Transverse colon (tissue), 4 donors: ENCODE measurements around the gene JMJD1C. TPM values are rescaled to one million over a fixed set of nuclear protein-coding genes. Genes with fewer than 3 reads are reported as not detected.

Source experiments
- DNase-seq: peaks from one replicate; pipeline ENCODE4 v3.0.0-alpha.2; 2019
- H3K27ac ChIP-seq, 4 donors: fragments of 200-600 bp; sonication (generic); 2 replicates each; pipeline ENCODE4 v1.5.1; 2016 to 2018; ENCODE audit warnings: inconsistent platforms in 4 of 4
- H3K27me3 ChIP-seq: fragments of 200-600 bp; sonication (generic); 2 replicates; pipeline ENCODE4 v1.5.1; 2017; ENCODE audit warnings: inconsistent platforms
- H3K36me3 ChIP-seq, 4 donors: fragments of 200-600 bp; sonication (generic); 2 replicates each; pipeline ENCODE4 v1.5.1; 2017 to 2019; ENCODE audit warnings: inconsistent platforms in 4 of 4
- H3K4me1 ChIP-seq, 4 donors: fragments of 200-600 bp; sonication (generic); 2 replicates each; pipeline ENCODE4 v1.5.1; 2017 to 2020; ENCODE audit warnings: inconsistent platforms in 4 of 4
- H3K4me3 ChIP-seq, 4 donors: fragments of 200-600 bp; sonication (generic); 1 replicate in 1 of 4; 2 replicates in 3 of 4; pipeline versions ENCODE4 v1.5.1 to v1.6.1; 2017 to 2019; ENCODE audit warnings: inconsistent platforms in 4 of 4
- H3K9me3 ChIP-seq, 2 donors: fragments of 200-600 bp; sonication (generic); 2 replicates each; pipeline ENCODE4 v1.5.1; 2017 to 2019; ENCODE audit warnings: inconsistent platforms in 2 of 2
- CTCF ChIP-seq, 5 experiments: fragments of 200-600 bp in 3 of 5; fragments of 450-650 bp in 2 of 5; sonication (generic) in 3 of 5; IDR thresholded peaks; 1 replicate in 2 of 5; 2 replicates in 3 of 5; pipeline ENCODE4 v1.5.1; 2016 to 2017; ENCODE audit warnings: antibody characterized with exemption in 5 of 5, inconsistent platforms in 3 of 5, mild to moderate bottlenecking in 2 of 5, moderate library complexity in 1 of 5
- EP300 ChIP-seq: sonication (generic); formaldehyde crosslinking; IDR thresholded peaks from one replicate; pipeline ENCODE4 v1.6.1; 2017; ENCODE audit warnings: antibody characterized with exemption, low read depth
- POLR2A ChIP-seq: fragments of 450-650 bp; IDR thresholded peaks from one replicate; pipeline ENCODE4 v1.6.1; 2016; ENCODE audit warnings: antibody characterized with exemption, mild to moderate bottlenecking, moderate library complexity
- POLR2AphosphoS5 ChIP-seq, 3 donors: sonication (generic); formaldehyde crosslinking; IDR thresholded peaks; one replicate each; pipeline ENCODE4 v1.6.1; 2016; ENCODE audit warnings: antibody characterized with exemption in 3 of 3
- WGBS, 2 donors: methylation state at CpG; one replicate each; pipeline ENCODE4 v1.1.5; 2018; ENCODE audit warnings: low coverage in 1 of 2; 5-methylcytosine and 5-hydroxymethylcytosine counted together
- in situ Hi-C, 4 donors: fragments of 200-750 bp; cut with MboI; loops; one replicate each; pipeline versions ENCODE4 v1.15.0 to v1.15.1; 2017; ENCODE audit warnings: low sequenced_read_pairs in 3 of 4, low pct_ligation_motif_present in 1 of 4, low pct_unique_long_range_greater_than_20kb in 1 of 4
- intact Hi-C: fragments of 100-400 bp; cut with DNase I; formaldehyde crosslinking; loops from one replicate; pipeline ENCODE4 v1.15.1; 2023; ENCODE audit warnings: low total_unique reads
- total RNA-seq, 4 donors: library from RNA; depleted of rRNA; stranded (reverse); fragments of >200 nt; gene quantifications; one replicate each; pipeline ENCODE4 v1.1.0, GENCODE V29; 2016

The JMJD1C gene
- total RNA-seq, 4 donors from 2014 or later: 56.7 to 128 (median 78.9) TPM

GRCh38 chr10:63376560-63377304, 89.0 kb downstream of the JMJD1C start:
- in situ Hi-C loops: no loop called here
- Histone ChIP-seq H3K4me1 (peaks cover 0 to 7% (median 0%) of the 10 kb centered on the region in 4 donors), H3K36me3 (no peaks in the 10 kb centered on the region), H3K9me3 (no peaks in the 10 kb centered on the region), H3K27me3 (no peaks in the 10 kb centered on the region), H3K4me3 (no peak overlapping the region), H3K27ac (no peak overlapping the region)
- no peak for DNase-seq
- intact Hi-C loops: no loop called here
- 80 to 83% methylated on average over 4 of the region's 4 CpGs for WGBS, 2 donors
- no peak for TF ChIP-seq POLR2A
- peak in 1 of 3 donors; percentile 9 for TF ChIP-seq POLR2AphosphoS5 (IDR thresholded peaks at IDR 0.05)

GRCh38 chr10:63375859-63376258, 89.9 kb downstream of the JMJD1C start:
- TF ChIP-seq POLR2AphosphoS5 (IDR thresholded peaks at IDR 0.05) (no peak), POLR2A (no peak), EP300 (no peak), CTCF (IDR thresholded peaks at IDR 0.05) (no peak)

DNA sequence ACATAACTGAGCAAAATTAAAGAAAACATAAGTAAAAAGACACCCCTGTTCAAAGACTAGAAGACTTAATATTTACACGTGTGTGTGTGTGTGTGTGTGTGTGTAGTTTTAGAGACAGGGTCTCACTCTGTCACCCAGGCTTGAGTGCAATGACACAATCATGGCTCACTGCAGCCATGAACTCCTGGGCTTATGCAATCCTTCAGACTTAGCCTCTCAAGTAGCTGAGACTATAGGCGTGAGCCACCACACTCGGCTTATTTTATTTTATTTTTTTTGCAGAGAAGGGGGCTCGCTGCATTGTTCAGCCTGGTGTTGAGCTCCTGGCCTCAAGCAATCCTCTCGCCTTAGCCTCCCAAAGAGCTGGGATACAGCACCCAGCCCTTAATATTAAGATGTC, 90.3 kb downstream of the JMJD1C start:
- H3K9me3 ChIP-seq: no peaks in the 10 kb centered on the region
- no peak overlapping the region for H3K4me3 ChIP-seq
- no peaks in the 10 kb centered on the region for H3K27me3 ChIP-seq
- H3K36me3 ChIP-seq: no peaks in the 10 kb centered on the region
- DNase-seq: no peak
- H3K4me1 ChIP-seq: peaks cover 0 to 7% (median 0%) of the 10 kb centered on the region in 4 donors
- H3K27ac ChIP-seq: no peak overlapping the region
- intact Hi-C loops: no loop called here
- 87 to 96% methylated on average over 4 to 5 of the region's 5 CpGs for WGBS, 2 donors
- in situ Hi-C loops: no loop called here
- TF ChIP-seq CTCF (IDR thresholded peaks at IDR 0.05) (no peak), POLR2A (no peak), POLR2AphosphoS5 (IDR thresholded peaks at IDR 0.05) (no peak), EP300 (no peak)

More at GRCh38 chr10:63375859-63376258, 89.9 kb downstream of the JMJD1C start:
- H3K27ac ChIP-seq: no peak overlapping the region
- H3K4me3 ChIP-seq: no peak overlapping the region
- peaks cover 0 to 7% (median 0%) of the 10 kb centered on the region in 4 donors for H3K4me1 ChIP-seq
- in situ Hi-C loops: no loop called here
- H3K9me3 ChIP-seq: no peaks in the 10 kb centered on the region
- H3K36me3 ChIP-seq: no peaks in the 10 kb centered on the region
- intact Hi-C loops: no loop called here
- no peaks in the 10 kb centered on the region for H3K27me3 ChIP-seq
- 95 to 100% methylated on average over 2 of the region's 2 CpGs for whole genome bisulfite sequencing, 2 donors
- no peak for DNase-seq

GRCh38 chr10:63374991-63375390, 90.8 kb downstream of the JMJD1C start:
- TF ChIP-seq EP300 (no peak), POLR2AphosphoS5 (IDR thresholded peaks at IDR 0.05) (no peak), POLR2A (no peak), CTCF (IDR thresholded peaks at IDR 0.05) (no peak)
- Histone ChIP-seq H3K9me3 (no peaks in the 10 kb centered on the region), H3K27me3 (no peaks in the 10 kb centered on the region), H3K4me1 (peaks cover 0 to 7% (median 0%) of the 10 kb centered on the region in 4 donors), H3K27ac (no peak overlapping the region), H3K4me3 (no peak overlapping the region), H3K36me3 (no peaks in the 10 kb centered on the region)
- in situ Hi-C loops (no loop called here), intact Hi-C loops (no loop called here)
- WGBS, 2 donors: 83 to 100% methylated on average over 1 of the region's 1 CpG
- DNase-seq: no peak
